Hepatocyte (in vitro differentiated cells): Measurements from ENCODE around the gene ABHD16B. TPM values are rescaled to one million over a fixed set of nuclear protein-coding genes. Genes with fewer than 3 reads are reported as not detected.

Experiments used
- DNase-seq: peaks from one replicate; pipeline ENCODE4 v3.0.0-alpha.2; 2016; ENCODE audit warnings: low spot score
- H2AFZ ChIP-seq: fragments of 200-600 bp; sonication (generic); 2 replicates; pipeline ENCODE4 v1.6.0; 2016; ENCODE audit warnings: antibody characterized with exemption, mild to moderate bottlenecking
- H3K27ac ChIP-seq: fragments of 200-600 bp; sonication (generic); 2 replicates; pipeline ENCODE4 v1.5.1; 2016; ENCODE audit warnings: mild to moderate bottlenecking
- H3K27me3 ChIP-seq: fragments of 200-600 bp; sonication (generic); 2 replicates; pipeline ENCODE4 v1.6.1; 2016
- H3K36me3 ChIP-seq: fragments of 200-600 bp; sonication (generic); replicated peaks from 2 replicates; pipeline ENCODE4 v1.5.1; 2016; ENCODE audit warnings: low read depth; ENCODE audit not compliant: insufficient read depth
- H3K4me1 ChIP-seq: fragments of 200-600 bp; sonication (generic); 2 replicates; pipeline ENCODE4 v1.5.1; 2016; ENCODE audit warnings: mild to moderate bottlenecking, moderate library complexity; ENCODE audit not compliant: insufficient read depth
- H3K4me2 ChIP-seq: fragments of 200-600 bp; sonication (generic); 2 replicates; pipeline ENCODE4 v1.6.0; 2016
- H3K4me3 ChIP-seq: fragments of 200-600 bp; sonication (generic); 2 replicates; pipeline ENCODE4 v1.5.1; 2016; ENCODE audit warnings: mild to moderate bottlenecking
- H3K79me2 ChIP-seq: fragments of 200-600 bp; sonication (generic); 2 replicates; pipeline ENCODE4 v1.6.0; 2017; ENCODE audit warnings: mild to moderate bottlenecking
- H3K9me2 ChIP-seq: fragments of 200-600 bp; sonication (generic); replicated peaks from 2 replicates; pipeline ENCODE4 v1.6.0; 2017; ENCODE audit warnings: mild to moderate bottlenecking; ENCODE audit not compliant: insufficient read depth
- H3K9me3 ChIP-seq: fragments of 200-600 bp; sonication (generic); 2 replicates; pipeline ENCODE4 v1.5.1; 2016; ENCODE audit warnings: low read depth, mild to moderate bottlenecking
- H4K20me1 ChIP-seq: fragments of 200-600 bp; sonication (generic); 2 replicates; pipeline ENCODE4 v1.6.0; 2016; ENCODE audit warnings: mild to moderate bottlenecking; ENCODE audit not compliant: insufficient read depth, poor library complexity, severe bottlenecking
- CTCF ChIP-seq: fragments of 200-600 bp; sonication (generic); IDR thresholded peaks from 2 replicates; pipeline ENCODE4 v1.5.1; 2016; ENCODE audit warnings: antibody characterized with exemption, mild to moderate bottlenecking; ENCODE audit not compliant: poor library complexity
- EZH2 ChIP-seq: fragments of 200-600 bp; sonication (generic); IDR thresholded peaks from 2 replicates; pipeline ENCODE4 v1.6.1; 2016; ENCODE audit warnings: antibody characterized with exemption, mild to moderate bottlenecking, borderline replicate concordance
- EZH2phosphoT487 ChIP-seq: fragments of 200-600 bp; sonication (generic); IDR thresholded peaks from one replicate; pipeline ENCODE4 v1.6.1; 2018; ENCODE audit warnings: antibody characterized with exemption, mild to moderate bottlenecking, low read depth, moderate library complexity; ENCODE audit not compliant: unreplicated experiment, severe bottlenecking
- WGBS: methylation state at CpG from one replicate; pipeline ENCODE4 v1.1.6; 2016; ENCODE audit warnings: low lambda C conversion rate; ENCODE audit errors: missing lambda C conversion rate; 5-methylcytosine and 5-hydroxymethylcytosine counted together
- polyA plus RNA-seq: library from polyadenylated mRNA; unstranded; fragments of >200 nt; fragmentation: Nextera tagmentation; extraction: Ambion mirVana; gene quantifications from 2 replicates; pipeline ENCODE4 v1.2.1, GENCODE V29; 2016
- total RNA-seq: library from RNA; depleted of rRNA; stranded (reverse); fragments of >200 nt; gene quantifications from 2 replicates; pipeline ENCODE4 v1.2.3, GENCODE V29; 2014

Gene ABHD16B
- total and polyA plus RNA-seq, 2 experiments from 2014 or later, result 0.68 TPM; not detected in 1

- no peaks in the 10 kb centered on the region for H3K9me2 ChIP-seq
- H3K27me3 ChIP-seq, result no peaks in the 10 kb centered on the region
- peaks cover 15% of the 10 kb centered on the region for H3K4me1 ChIP-seq
- no peak overlapping the region for H3K27ac ChIP-seq
- H3K4me2 ChIP-seq, result no peak overlapping the region
- no peaks in the 10 kb centered on the region for H3K9me3 ChIP-seq
- no peaks in the 10 kb centered on the region for H3K36me3 ChIP-seq
- H2AFZ ChIP-seq, result no peak overlapping the region
- 84% methylated on average over 18 of the region's 27 CpGs for WGBS
- no peak for DNase-seq
- TF ChIP-seq EZH2 (no peak), CTCF (no peak), EZH2phosphoT487 (no peak)
- no peaks in the 10 kb centered on the region for H4K20me1 ChIP-seq
- no peak overlapping the region for H3K4me3 ChIP-seq
- no peaks in the 10 kb centered on the region for H3K79me2 ChIP-seq
These were observed 24.6 kb upstream of the ABHD16B start for GRCh38 chr20:63836458-63837344.

- 83% methylated on average over 8 of the region's 8 CpGs for WGBS
- no peaks in the 10 kb centered on the region for H3K27me3 ChIP-seq
- no peak overlapping the region for H3K4me3 ChIP-seq
- H2AFZ ChIP-seq, result no peak overlapping the region
- H3K79me2 ChIP-seq, result no peaks in the 10 kb centered on the region
- H3K4me1 ChIP-seq, result peaks cover 15% of the 10 kb centered on the region
- TF ChIP-seq EZH2phosphoT487, result no peak
- TF ChIP-seq EZH2, result no peak
- H3K36me3 ChIP-seq, result no peaks in the 10 kb centered on the region
- DNase-seq, result no peak
- no peaks in the 10 kb centered on the region for H3K9me3 ChIP-seq
- H3K4me2 ChIP-seq, result no peak overlapping the region
- no peaks in the 10 kb centered on the region for H3K9me2 ChIP-seq
- H4K20me1 ChIP-seq, result no peaks in the 10 kb centered on the region
- no peak overlapping the region for H3K27ac ChIP-seq
These were observed 23.8 kb upstream of the ABHD16B start for GRCh38 chr20:63837479-63837878.

GRCh38 chr20:63839620-63840019 lies 21.7 kb upstream of the ABHD16B start:
- no peak overlapping the region for H2AFZ ChIP-seq
- no peaks in the 10 kb centered on the region for H3K79me2 ChIP-seq
- DNase-seq, result no peak
- TF ChIP-seq EZH2, result no peak
- TF ChIP-seq CTCF, result no peak
- TF ChIP-seq EZH2phosphoT487, result no peak
- H3K27ac ChIP-seq, result no peak overlapping the region
- H3K4me3 ChIP-seq, result no peak overlapping the region
- H3K27me3 ChIP-seq, result no peaks in the 10 kb centered on the region
- H3K4me1 ChIP-seq, result peaks cover 2% of the 10 kb centered on the region
- 86% methylated on average over 12 of the region's 13 CpGs for whole genome bisulfite sequencing
- H3K36me3 ChIP-seq, result no peaks in the 10 kb centered on the region
- H3K9me3 ChIP-seq, result no peaks in the 10 kb centered on the region
- H4K20me1 ChIP-seq, result no peaks in the 10 kb centered on the region
- no peak overlapping the region for H3K4me2 ChIP-seq
- no peaks in the 10 kb centered on the region for H3K9me2 ChIP-seq

GRCh38 chr20:63840405-63840828 lies 20.9 kb upstream of the ABHD16B start:
- Histone ChIP-seq H3K9me3 (no peaks in the 10 kb centered on the region), H3K79me2 (no peaks in the 10 kb centered on the region), H2AFZ (no peak overlapping the region), H4K20me1 (no peaks in the 10 kb centered on the region), H3K27me3 (no peaks in the 10 kb centered on the region), H3K4me3 (no peak overlapping the region), H3K27ac (no peak overlapping the region), H3K4me1 (no peaks in the 10 kb centered on the region), H3K9me2 (no peaks in the 10 kb centered on the region), H3K4me2 (no peak overlapping the region), H3K36me3 (no peaks in the 10 kb centered on the region)
- WGBS, result 82% methylated on average over 11 of the region's 11 CpGs
- DNase-seq, result no peak
- TF ChIP-seq EZH2, result no peak
- TF ChIP-seq CTCF, result no peak
- no peak for TF ChIP-seq EZH2phosphoT487
